Ishikawa (cell line): ENCODE measurements around the gene VANGL2.

Experiments
- EGR1 ChIP-seq: IDR thresholded peaks from 2 replicates; pipeline ENCODE4 v1.6.1; 2012
- TAF1 ChIP-seq: IDR thresholded peaks from 2 replicates; pipeline ENCODE4 v1.6.1; 2012; ENCODE audit warnings: low read depth, mild to moderate bottlenecking

DNA sequence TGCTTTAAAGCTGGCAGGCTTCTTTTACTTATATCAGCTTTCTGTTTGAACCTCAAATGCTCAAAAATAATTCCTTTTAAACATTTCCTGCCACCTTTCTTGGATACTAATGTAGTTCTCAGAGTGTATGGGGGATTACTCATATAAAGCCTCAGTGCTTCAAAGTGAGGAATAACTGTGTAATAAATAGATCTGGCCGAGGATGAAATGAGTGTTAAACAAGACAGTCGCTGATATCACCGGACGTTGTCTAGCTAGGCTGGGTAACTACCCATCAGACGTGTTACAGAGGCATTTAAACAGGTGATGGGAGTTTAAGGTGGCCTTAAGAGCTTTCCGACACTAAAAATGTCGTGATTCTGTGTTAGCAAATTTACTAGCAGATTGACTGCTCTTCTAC, 53.1 kb downstream of the VANGL2 start:
- TF ChIP-seq EGR1 (no peak), TAF1 (no peak)
